GM21737 (cell line): ENCODE measurements around the gene ACTR8.
"Not testable (repeated sequence)": the region's sequence is repeated elsewhere in the genome, so short reads cannot be mapped to it uniquely, and the experiment has no call there.

Source experiments
- ATAC-seq: cut with Tn5 transposase; IDR thresholded peaks from one replicate; pipeline ENCODE4 v1.9.1; 2021; ENCODE audit warnings: mild to moderate bottlenecking, moderate library complexity; ENCODE audit not compliant: unreplicated experiment

ACTR8 gene

GRCh38 chr3:53881691-53882593 lies at the start of gene ACTR8:
TSS of gene ACTR8 (minus strand) at chr3:53882152. CDS start at chr3:53882101, 51 bp downstream.
- ATAC-seq = peak; percentile 73

GRCh38 chr3:53927208-53927872 lies 45.4 kb upstream of the ACTR8 start:
- not testable (repeated sequence) for ATAC-seq

GRCh38 chr3:53921296-53921695 lies 39.3 kb upstream of the ACTR8 start:
- ATAC-seq = no peak

DNA sequence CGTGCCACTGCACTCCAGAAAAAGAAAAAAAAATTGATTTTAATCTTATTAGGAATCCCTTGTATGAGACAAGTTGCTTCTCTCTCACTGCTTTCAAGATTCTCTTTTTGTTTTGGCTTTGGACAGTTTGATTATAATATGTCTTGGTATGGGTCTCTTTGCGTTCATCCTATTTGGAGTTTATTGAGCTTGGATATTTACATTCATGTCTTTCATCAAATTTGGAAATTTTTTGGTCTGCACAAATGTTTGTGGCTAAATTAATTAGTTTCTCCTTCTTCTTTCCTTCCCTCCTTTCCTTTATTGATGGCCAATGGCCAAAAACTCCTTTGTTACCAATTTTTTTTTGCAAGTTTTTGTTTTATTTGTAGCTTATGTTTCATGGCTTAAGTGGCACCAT lies 37.8 kb upstream of the ACTR8 start:
- ATAC-seq = no peak

- ATAC-seq = no peak
Measured at GRCh38 chr3:53913401-53913800, 31.4 kb upstream of the ACTR8 start.

DNA sequence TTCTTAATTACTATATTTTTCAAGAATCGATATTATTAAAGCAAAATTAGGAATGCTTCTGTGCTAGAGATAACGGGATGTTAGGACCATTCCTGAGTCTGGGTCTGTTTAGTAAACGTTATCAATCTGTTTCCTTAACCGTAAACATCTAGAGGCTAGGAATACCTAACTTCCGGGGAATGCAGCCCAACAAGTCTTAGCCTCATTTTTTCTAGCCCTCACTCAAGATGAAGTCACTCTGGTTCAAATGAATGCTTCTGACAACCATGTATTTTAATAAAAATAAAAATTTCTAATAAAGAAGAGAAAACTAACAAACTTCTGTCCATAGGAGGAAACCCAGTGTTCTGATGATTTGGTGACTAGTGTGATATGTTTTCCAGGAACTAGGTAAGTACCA lies 20.8 kb upstream of the ACTR8 start:
- ATAC-seq = no peak

- no peak for ATAC-seq
Measured at GRCh38 chr3:53902067-53902466, 20.1 kb upstream of the ACTR8 start.

DNA sequence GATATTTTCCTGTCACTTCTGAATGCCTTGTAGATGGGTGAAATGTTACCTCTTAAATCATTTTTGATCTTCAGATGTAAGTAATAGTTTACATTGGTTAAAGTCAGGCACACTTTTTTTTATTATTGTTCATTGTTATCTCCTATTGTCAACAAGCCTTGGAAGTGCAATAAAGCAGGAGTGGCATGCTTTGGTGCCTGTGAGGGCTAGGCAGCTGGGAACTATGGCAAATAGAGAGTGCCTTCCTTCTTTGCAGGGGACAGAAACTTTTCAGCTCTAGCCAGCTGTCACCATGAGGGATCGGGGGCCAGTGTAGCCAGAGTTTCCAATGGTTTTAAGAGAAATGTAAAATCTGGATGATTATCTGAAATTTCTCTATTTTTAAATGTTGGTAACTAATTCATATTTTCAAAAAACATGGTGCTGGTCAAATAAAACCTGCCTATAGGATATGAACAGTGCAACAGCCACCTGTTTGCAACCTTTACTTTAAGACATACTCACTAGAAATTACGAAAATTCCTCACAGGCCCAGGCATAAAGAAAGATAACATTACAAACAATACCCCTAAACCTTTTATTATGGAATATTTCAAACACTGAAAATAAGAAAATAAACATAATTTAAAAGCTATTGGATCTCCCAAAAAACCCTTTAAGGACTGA lies 18.8 kb upstream of the ACTR8 start:
- ATAC-seq = no peak

DNA sequence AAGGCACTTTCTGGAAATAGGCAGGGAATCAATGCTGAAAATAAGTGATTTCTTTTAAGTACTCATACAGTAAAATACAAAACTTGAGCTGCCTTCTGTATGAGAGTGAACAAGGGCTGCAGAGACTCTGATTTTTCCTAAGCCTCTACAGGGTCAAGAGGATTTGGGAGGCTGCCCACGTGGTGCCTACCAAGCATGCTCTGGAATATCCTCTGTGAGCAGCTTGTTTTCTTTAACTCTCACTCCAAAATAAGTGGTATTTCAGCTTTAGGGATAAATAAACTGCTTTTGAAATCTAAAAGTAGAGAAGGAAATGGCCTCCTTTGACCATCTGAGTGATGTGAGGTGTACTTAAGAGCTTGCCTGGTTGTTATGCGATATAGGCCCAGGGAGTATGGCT lies 17.8 kb upstream of the ACTR8 start:
- ATAC-seq = no peak

DNA sequence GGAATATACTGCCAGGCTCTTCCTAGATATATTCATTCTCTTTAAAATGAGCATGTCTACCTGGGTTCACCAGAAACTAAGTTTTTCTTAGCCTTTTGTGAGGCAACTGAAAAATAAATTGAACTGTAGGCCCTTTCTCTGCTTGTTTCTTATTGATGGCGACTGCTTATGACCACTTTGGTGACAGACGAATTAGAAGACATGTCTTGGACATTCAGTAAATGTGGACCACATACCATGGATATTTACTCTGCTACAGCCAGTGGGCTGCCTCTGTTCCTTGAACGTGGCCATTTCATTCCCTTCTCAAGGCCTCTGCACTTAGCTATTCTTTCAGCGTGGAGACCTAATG lies 10.3 kb upstream of the ACTR8 start:
- no peak for ATAC-seq

DNA sequence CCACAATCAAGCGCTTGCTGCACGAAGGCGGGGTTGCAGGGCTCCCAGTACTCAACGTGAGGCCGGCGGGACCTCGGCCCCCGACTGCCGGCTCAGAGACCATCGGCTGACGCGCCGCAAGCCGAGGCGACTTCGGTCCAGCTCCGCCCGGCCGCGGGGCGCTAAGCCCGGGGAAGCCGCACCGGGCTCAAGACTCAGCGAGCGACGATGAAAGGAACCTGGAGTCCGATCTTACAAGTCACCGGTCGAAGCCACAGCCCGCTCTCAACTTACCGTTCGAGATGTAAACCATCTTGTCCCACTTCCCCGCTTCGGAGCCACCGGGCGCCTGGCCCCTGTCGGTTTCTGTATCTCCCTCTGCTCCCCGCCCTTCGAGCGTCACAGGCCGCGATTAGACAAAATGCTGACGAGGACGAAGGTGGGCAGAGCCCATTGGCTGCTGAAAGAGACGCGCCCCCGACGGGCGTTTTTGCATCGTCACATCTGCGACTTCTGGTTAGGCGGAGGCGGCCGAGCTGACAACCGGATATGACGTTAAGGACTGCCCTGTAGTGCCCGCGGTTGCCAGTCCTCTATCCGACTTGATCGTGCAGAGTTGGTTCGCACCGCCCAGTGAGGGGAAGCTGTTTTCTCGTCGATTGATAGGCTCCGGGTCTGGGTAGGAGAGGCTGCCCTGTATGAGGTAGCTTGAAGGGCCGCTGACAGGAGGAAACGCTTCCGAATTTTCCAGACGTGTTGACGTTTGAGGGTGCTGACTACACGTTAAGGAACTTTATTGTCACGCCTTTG lies 9.7 kb upstream of the ACTR8 start, which contains the start of gene SELENOK:
Gene SELENOK (minus strand): TSS at position 363 of the 789 bp plus-strand sequence.
- peak; percentile 96 for ATAC-seq

DNA sequence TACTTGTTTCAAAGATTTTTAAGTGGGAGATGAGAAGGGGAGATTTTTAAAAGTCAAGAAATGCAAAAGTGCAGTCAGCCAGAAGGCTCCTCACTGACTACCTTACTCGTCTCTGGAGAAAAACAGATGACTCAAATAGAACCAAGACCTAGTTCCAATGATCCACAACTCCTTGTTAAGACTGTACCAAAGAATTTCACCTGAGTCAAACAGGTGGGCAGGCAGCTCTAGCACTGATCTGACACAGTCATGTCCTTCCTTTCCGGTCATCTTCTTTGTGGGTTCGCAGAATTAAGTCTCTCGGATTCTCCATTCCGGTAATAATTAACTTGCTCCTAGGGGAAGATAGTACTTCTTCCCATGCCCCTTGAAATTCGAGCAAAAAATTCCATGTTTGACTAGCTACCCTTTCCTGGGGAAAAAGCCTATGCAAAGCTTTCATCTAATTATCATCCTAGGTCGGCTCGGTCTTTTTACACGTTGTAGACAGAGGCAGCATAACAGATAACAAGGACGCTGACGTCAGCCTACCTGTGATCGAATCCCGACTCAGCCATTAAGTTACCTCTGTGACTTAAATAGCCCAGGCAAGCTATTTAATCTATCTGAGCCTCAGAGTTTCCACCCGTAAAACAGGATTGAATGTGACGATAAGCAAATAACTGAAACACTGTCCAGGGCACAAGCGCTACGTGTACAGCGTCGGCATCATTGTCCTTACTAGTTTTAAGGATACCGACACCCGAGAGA lies 8.9 kb upstream of the ACTR8 start:
- no peak for ATAC-seq

GRCh38 chr3:53888232-53888631 lies 6.3 kb upstream of the ACTR8 start:
- no peak for ATAC-seq

DNA sequence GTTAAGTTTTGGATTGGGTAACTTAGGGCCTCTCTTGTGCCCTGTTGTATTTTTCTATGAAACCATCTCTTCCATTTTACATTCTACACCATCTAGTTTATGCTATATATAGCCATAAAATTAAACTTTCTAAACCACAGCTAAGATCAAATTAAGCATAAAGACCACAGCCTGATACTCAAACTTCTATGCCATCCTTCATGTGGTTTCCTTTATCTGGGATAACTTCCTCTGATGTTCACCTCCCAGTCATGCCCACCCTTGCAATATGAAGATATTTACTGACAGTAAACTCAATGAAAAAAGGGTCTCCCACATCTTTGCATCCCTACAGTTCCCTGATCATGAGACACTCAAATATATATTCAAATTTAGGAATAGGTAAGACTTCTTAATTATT lies 5.5 kb upstream of the ACTR8 start:
- no peak for ATAC-seq

DNA sequence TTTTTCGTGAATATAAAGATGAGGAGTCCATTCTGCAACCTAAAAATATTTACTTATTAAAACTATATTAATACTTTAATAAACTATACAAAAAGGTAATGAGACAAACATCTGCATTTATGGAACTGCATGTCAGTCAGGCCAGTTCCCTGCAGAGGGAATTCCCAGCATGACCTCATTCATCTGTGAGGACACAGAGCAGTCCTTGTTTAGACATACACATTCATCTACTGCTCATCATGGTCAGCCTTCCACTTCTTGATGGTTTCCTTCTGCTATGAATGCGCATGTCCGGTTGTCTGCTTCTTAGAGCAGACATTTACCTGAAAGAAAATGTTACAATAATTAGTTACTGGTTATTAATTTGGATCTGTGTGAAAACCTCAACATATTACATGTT lies 3.3 kb upstream of the ACTR8 start:
- ATAC-seq = no peak

DNA sequence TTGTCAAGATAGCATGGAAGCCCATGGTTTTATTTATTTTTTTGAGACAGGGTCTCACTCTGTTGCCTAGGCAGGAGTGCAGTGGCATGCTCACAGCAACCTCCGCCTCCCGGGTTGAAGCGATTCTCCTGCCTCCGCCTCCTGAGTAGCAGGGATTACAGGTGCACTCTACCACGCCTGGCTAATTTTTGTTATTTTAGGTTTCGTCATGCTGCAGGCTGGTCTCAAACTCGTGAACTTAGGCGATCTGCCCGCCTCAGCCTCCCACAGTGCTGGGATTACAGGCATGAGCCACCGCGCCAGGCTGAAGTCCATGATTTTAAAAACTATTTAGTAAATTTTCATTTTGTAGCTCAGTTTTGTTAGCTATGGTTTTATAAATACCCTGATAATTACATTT lies 2.7 kb upstream of the ACTR8 start:
- no peak for ATAC-seq

GRCh38 chr3:53883008-53883407 lies 1.1 kb upstream of the ACTR8 start:
- ATAC-seq = no peak

DNA sequence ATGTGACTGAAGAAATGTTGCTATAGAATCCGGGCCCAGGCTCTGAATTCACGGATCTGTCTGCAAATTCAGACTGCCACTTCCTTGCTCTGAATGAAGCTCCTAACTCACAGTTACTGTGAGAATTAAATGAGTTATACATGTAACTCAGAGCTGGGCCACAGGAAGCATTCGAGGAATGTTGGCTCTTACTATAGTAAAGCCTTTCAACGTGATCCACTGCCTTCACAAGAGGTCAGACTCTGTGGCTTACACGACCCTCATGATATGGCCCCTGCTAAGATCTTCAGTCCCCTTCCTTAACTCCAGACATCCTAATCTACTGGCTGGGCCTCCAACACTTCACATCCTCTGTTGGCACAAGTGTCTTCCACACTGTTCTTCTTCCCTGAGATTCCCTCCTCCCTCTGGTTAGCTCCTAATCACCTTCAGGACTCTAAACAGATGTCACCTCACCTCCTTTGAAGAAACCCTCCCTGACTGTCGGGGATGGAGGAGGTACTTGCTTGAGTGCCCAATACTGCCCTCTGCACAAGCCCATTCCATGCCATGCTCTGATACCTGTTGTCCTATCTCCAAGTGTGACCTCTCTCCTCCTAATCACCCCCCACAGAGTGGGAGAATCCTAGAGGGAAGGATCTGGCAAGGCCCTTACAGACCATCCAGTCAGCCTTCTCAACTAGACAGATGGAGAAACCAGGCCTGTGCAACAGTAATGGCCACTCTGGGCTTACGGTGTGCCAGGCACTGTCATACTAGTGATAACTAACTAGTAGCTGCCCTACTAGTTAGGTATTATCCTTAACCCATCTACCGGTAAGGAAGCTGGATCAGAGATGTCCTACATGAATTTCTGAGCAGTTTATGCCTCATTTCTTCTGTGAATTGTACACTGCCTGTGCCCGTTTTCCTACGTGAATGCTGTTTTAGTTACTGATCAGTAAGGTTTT lies 1.3 kb downstream of the ACTR8 start:
- ATAC-seq = no peak
